GM21423 (cell line): ENCODE results near the gene ADAT3.

Experiments
- ATAC-seq: cut with Tn5 transposase; IDR thresholded peaks from one replicate; pipeline ENCODE4 v1.9.1; 2021; ENCODE audit warnings: mild to moderate bottlenecking, moderate library complexity; ENCODE audit not compliant: unreplicated experiment

The ADAT3 gene

DNA sequence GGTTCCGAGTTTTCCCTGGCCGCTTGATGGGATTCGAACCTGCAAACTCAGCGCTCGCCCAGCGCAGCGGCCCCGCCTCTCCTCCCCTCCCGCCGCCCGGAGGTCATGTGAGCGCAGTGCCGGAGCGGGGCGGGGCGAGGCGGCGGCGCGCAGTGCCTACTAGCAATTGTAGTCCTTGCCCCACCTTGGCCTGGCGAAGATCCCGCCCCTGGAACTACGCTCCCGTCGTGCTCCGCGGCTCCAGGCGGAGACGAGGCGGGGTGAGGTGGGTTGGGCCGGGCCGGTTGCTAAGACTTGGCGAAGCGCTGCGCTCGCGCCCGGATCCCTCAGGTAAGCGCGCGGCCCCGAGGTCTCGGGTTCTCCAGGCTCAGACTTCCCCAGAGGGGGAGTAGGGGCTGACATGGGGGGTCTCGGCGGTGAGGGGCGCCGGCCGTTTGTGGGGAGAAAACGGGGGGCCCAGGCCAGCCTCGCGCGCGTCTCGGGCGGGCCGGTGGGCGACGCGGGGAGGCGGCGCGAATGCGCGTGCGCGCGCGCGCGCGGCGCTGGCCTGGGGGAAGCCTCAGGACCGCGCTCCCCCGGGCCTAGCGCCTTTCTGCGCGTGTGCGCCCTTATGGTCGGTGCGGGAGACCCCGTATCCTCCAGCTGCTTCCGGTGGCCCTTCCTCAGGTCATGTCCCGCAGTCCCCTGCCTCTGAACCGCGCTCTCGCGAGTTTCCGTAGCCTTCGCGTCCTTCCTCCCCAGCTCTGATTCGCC lies at the start of gene ADAT3, which contains the start of gene SCAMP4:
Gene ADAT3, plus strand, starts transcription at position 290 of the 753 bp plus-strand sequence. CDS start 6,649 bp downstream, outside the sequence.
Gene SCAMP4, plus strand, starts transcription at position 290 of the 753 bp plus-strand sequence. CDS start 9,621 bp downstream, outside the sequence.
- ATAC-seq, result peak; percentile 77

DNA sequence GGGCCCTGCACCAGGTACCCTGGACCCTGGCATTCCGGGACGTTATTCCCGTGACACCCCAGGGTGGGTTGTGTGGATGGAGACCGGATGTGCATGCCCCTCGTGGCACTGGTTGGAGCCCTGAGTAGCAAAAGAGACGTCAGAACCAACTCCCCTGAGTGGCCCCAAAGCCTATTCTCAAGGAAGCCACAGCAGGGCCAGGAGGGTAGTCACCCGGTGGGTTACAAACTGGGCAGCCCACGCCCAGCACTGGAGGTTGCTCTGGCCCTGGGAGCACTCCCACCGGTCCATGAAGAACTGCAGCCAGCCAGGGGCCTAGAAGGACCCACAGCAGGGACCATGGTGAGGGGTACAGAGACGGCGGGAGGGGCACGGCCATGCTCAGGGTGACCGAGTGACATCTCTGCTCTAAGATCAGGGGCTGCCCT lies 49.4 kb upstream of the ADAT3 start:
- no peak for ATAC-seq

DNA sequence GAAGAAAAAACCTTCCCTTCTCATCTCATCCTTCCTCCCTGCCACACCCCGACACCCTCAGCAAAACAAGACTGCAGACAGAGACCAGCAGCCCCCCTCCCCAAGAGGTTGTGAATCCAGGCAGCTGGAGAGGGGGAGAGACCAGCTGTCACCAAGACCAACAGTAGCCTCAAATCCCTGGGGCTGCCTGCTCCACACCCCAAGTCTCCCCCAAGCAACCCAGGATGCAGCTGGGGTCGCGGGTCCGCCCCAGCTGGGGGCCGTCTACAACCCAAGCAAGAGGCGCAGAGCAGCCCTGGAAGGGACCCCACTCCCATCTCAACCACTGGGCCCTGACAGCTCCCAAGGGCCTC lies 48.9 kb upstream of the ADAT3 start:
- ATAC-seq, result no peak

- no peak for ATAC-seq
Observed at GRCh38 chr19:1856698-1857603, 48.2 kb upstream of the ADAT3 start.

DNA sequence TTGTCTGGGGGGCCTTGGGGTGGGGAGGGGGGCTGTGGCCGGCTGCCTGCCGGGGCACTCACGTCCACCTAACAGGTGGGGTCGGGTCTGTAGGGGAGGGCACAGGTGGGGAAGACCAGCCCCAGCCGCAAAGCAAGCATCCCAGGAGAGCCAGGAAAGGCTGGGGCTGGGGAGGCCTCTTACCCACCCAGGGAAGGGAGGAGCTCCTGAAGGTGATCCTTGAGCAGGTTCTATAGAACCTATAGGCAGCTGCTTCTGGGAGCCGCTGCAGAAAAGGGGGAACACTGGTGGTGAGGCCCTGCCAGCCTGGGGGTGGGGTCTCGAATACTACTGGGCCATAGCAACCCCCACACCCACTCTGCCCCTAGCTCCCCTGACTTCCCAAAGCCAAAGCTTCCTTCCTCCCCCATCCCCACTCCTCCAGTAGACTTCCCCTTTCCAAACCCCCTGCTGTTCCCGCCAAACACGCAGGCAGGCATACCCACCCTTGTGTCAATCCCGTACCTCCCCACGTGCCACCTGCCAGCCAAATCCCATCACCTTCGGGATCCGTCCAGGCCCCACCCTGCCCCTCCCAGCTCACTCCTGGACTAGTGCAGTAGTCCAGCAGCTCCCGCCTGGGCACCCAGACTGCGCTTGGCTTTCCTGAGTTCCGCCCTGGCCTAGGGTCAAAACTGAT lies 47.4 kb upstream of the ADAT3 start:
- no peak for ATAC-seq

GRCh38 chr19:1858412-1859081 lies 46.7 kb upstream of the ADAT3 start:
- no peak for ATAC-seq

DNA sequence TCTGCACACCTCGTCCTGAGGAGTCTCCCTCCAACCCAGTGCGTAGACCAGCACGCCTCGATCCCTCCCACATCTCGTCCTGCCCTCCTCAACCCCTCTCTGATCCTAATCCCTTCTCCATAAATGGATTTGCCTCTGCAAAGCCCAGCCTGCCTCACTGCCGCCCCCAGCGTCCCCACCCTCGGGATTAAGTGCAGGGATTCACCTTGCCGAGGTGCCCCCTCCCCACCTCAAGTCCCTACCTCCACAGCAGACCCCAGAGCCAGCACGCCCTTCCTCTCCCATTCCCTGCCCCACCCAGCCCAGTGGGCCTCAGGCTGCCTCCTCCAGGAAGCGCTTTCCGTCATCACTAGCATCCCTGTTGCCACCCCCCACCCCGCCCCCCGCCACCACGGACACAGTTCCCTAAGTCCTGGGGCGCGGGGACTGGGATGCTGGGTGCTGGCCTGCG lies 45.8 kb upstream of the ADAT3 start:
- no peak for ATAC-seq

GRCh38 chr19:1860042-1860775 lies 45.0 kb upstream of the ADAT3 start:
- ATAC-seq, result no peak

DNA sequence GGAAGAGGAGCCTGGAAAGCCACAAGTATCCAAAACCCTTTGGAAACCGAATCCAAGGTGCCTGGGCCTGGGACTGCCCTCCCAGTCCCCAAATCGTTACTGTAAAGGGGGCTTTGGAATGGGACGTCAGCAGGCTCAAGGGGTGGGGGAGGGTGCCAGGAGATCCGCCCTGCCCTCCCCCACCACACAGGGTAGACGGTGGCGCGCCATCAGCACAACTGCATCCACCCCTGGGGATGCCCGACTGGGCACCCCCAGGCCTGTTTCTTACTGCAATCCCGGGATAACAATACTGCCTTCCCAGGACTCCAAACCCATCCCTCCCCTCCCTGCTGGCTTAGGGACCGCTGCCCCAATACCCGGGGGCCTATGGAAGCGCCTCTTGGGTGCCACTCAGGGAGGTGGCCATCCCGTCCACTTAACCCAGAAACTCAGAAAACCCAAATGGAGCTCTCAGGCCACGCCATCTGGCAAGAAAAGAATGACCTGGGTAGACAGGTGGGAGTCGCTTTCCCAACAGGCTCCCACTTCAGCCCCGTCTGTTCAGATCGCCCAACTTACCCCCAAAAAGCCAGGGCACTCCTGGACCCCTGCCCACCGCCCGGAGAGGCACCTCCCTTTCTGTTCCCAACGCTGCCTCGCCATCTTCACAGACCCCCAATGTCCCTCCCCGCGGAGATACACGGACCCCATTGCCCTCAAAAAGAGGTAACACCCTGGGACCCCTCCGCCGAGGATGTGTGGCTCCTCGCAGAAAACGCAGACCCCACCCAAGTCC lies 44.2 kb upstream of the ADAT3 start:
- no peak for ATAC-seq

- no peak for ATAC-seq
Observed at GRCh38 chr19:1861599-1862031, 43.6 kb upstream of the ADAT3 start.

- no peak for ATAC-seq
Observed at GRCh38 chr19:1862068-1862423, 43.2 kb upstream of the ADAT3 start.

- no peak for ATAC-seq
Observed at GRCh38 chr19:1862424-1863327, 42.5 kb upstream of the ADAT3 start.

GRCh38 chr19:1863328-1863637 lies 41.9 kb upstream of the ADAT3 start, which contains the start of gene KLF16:
Gene KLF16 (minus strand): TSS chr19:1863579. CDS start chr19:1863497, 82 bp downstream.
- ATAC-seq, result no peak

DNA sequence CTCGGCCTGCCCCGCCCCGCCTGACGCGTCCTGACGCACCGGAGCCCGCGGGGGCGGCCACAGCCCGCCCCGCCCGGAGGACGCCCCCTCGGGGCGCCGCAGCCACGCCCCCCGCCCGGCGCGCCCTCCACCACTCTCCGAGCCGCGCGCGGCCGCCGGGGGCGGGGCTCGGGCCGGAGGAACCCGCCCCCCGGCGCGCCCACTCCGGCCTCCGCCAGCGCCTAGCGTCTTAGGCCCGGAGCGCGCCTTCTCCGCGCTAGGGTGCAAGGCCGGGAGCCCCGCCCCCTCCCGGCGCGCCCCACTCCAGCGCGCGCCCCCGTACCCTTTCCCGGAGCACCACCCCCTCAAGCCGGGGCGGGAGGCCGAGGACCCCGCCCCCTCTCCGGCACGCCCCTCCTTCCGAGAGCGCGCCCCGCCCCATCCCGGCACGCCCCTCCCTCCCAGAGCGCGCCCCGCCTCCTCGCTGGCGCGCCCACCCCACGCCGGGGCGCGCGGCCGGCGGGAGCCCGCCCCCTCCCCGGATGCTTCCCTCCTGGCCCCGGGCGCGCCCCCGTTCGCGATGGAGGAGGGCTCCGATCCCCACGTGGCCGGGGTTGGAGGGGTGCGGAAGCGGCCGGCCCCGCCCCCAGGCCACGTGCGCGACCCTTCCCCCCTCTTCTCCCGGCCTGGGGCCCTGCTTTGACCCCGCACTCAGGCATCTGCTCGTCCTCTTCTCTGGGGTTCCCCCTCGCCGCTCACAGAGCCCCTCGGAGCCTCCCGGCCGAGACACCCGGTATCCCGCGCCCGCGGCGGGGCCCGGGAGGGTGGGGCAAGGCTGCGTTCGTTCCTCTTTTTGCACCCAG lies 41.3 kb upstream of the ADAT3 start:
- peak; percentile 48 for ATAC-seq

DNA sequence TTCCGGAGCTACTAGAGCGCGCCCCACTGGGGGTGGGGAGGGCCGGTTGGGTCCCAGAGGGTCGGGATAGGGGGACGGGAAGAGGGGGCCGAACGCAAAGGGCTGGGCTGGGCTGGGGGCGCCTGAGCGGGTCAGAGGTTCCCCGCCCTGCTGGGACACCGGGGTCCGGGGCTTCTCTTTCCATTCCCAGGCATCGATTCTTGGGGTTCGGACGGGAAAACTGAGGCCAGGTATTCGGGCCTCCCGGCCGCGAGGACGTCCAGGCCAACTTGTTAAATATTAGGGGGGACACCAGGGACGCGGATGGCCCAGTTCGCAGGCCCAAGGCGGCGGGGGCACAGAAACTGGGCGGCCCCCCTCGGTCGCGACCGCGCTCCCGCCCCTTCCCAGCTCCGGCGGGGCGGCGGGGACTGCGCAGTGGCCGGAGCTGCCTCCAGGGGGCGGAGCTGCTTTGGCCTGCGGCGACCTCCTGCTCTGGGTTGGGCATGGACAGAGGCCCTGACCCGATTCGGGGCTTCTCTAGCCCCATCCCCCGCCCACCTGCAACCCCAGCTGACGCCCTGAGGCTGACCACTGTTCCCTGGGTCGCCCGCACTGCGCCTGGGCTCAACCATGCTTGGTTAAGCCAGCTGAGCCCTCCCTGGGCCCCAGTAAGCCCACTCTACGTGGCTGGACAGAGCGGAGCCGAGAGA lies 40.6 kb upstream of the ADAT3 start:
- peak; percentile 28 for ATAC-seq

GRCh38 chr19:1865172-1866010 lies 39.8 kb upstream of the ADAT3 start:
- no peak for ATAC-seq
